Measurements from ENCODE around the gene MAN1C1.

GRCh38 chr1:25786887-25787759, 170.5 kb downstream of the MAN1C1 start:
- TF ChIP-seq, protein P1, sequence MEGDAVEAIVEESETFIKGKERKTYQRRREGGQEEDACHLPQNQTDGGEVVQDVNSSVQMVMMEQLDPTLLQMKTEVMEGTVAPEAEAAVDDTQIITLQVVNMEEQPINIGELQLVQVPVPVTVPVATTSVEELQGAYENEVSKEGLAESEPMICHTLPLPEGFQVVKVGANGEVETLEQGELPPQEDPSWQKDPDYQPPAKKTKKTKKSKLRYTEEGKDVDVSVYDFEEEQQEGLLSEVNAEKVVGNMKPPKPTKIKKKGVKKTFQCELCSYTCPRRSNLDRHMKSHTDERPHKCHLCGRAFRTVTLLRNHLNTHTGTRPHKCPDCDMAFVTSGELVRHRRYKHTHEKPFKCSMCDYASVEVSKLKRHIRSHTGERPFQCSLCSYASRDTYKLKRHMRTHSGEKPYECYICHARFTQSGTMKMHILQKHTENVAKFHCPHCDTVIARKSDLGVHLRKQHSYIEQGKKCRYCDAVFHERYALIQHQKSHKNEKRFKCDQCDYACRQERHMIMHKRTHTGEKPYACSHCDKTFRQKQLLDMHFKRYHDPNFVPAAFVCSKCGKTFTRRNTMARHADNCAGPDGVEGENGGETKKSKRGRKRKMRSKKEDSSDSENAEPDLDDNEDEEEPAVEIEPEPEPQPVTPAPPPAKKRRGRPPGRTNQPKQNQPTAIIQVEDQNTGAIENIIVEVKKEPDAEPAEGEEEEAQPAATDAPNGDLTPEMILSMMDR (conservative IDR thresholded peaks at IDR 0.05 in 1 of 2, IDR thresholded peaks at IDR 0.05 in 1 of 2; ENCODE audit: extremely low read depth in 1 of 2, insufficient read depth in 1 of 2, low read depth in 1 of 2, low read length in 2 of 2) = no peak
- no peak for TF ChIP-seq EZH2 (IDR thresholded peaks at IDR 0.05; ENCODE audit: borderline replicate concordance, low read length)
